ENCODE measurements around the gene EBF3. TPM values are rescaled to one million over a fixed set of nuclear protein-coding genes. Genes with fewer than 3 reads are reported as not detected.

Gene EBF3
- total and polyA plus RNA-seq, 11 donors: 3.6 to 8.8 (median 5.4) TPM

DNA sequence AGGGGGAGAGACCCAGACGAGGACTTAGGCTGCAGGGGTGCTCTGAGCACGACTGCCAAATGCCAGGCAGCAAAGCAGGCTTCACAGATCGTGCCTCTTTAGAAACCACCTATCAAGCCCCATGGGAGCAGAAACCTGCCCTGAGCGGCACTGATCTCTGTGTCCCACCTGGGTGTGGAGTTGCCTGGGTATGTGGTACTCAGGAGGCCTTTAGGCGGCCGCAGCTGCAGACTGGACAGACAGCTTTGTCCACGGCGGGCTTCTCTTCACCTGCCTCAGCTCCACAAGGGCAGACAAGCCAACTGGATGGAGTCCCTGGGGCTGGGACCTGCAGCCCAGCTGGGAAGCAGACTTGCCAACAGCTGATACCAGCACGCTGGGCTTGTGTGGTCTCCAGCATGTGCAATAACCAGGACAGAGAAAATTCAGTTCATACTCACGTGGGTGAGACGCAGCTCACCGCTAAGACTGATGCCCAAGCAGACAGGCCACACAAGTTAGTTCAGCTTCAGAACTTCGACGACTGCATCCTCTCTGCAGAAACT, 163.2 kb downstream of the EBF3 start:
- H3K4me1 ChIP-seq: no peaks in the 10 kb centered on the region
- H3K36me3 ChIP-seq: no peaks in the 10 kb centered on the region
- H3K4me3 ChIP-seq: no peak overlapping the region
- TF ChIP-seq POLR2A (IDR thresholded peaks at IDR 0.05): no peak
- TF ChIP-seq, protein P1, sequence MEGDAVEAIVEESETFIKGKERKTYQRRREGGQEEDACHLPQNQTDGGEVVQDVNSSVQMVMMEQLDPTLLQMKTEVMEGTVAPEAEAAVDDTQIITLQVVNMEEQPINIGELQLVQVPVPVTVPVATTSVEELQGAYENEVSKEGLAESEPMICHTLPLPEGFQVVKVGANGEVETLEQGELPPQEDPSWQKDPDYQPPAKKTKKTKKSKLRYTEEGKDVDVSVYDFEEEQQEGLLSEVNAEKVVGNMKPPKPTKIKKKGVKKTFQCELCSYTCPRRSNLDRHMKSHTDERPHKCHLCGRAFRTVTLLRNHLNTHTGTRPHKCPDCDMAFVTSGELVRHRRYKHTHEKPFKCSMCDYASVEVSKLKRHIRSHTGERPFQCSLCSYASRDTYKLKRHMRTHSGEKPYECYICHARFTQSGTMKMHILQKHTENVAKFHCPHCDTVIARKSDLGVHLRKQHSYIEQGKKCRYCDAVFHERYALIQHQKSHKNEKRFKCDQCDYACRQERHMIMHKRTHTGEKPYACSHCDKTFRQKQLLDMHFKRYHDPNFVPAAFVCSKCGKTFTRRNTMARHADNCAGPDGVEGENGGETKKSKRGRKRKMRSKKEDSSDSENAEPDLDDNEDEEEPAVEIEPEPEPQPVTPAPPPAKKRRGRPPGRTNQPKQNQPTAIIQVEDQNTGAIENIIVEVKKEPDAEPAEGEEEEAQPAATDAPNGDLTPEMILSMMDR (IDR thresholded peaks at IDR 0.05): no peak
- 66 to 78% (median 72%) methylated on average over 9 to 14 of the region's 14 CpGs for WGBS, 4 donors
- H3K9me3 ChIP-seq: peaks cover 0 to 33% (median 15%) of the 10 kb centered on the region in 12 donors
- ATAC-seq (no peak), DNase-seq (no peak)
- H3K27me3 ChIP-seq: peaks cover 0 to 3% (median 0%) of the 10 kb centered on the region in 9 donors
- no peak overlapping the region for H3K27ac ChIP-seq
- intact Hi-C loops (cut with DNase I): no loop called here

DNA sequence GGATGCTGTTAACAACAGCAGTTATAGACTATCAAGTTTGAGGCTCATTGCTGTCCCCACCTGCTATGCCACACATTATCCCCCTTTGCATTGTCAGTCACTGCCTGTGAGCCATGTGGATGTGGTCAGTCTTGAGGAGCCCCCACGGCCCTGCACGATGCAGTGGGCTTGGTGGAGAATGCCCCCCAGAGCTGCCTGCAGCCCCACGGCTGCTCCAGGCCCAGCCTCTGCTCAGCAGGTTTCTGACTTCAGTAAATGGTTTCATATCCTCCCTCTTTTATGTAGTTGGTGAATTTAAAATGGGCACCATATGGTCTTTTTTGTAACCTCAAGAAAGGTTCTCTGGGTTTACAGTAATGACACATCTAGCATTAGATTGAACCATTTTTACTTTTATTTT, 164.1 kb downstream of the EBF3 start:
- Histone ChIP-seq H3K36me3 (no peaks in the 10 kb centered on the region), H3K4me1 (no peaks in the 10 kb centered on the region), H3K4me3 (no peak overlapping the region), H3K9me3 (peaks cover 0 to 26% (median 14%) of the 10 kb centered on the region in 12 donors), H3K27ac (no peak overlapping the region), H3K27me3 (peaks cover 0 to 3% (median 0%) of the 10 kb centered on the region in 9 donors)
- TF ChIP-seq, protein P1 (IDR thresholded peaks at IDR 0.05): no peak
- no peak for TF ChIP-seq POLR2A (IDR thresholded peaks at IDR 0.05)
- DNase-seq (no peak), ATAC-seq (no peak)
- WGBS, 4 donors: 64 to 98% (median 75%) methylated on average over 3 of the region's 3 CpGs
- intact Hi-C loops (cut with DNase I): no loop called here

DNA sequence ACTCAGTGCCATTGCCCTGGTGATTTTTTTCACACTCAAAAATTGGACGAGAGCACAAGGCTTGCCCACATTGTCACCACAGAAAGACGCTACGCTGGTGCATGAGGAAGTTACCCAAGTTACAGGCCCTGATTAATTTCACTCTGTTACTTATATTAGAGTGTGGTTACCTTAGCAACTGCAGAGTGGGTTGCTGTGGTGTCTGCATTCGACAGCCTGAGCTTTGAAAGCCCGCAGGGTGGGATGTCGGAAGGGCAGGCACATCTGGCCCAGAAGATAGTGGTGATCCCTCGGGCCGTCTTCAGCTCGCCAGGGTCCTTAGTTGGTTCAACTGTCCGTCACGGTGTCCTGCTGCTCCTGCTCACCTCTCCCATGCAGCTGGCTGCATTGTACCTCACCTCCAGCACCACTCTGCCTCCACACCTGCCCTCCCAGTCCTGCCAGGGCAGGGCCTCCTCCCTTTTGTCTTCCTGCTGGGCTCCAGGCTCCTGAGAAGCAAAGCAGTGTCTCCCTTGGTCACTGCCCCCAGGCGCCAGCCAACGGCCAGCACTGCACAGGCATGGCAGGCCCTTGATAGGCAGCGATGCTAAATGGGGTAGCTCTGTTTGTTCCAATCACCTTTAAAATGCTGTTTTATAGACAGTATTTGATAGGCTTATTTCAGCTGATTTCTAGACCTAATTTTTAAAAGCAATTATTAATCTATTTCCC, 167.2 kb downstream of the EBF3 start:
- no peaks in the 10 kb centered on the region for H3K27me3 ChIP-seq
- H3K36me3 ChIP-seq: no peaks in the 10 kb centered on the region
- intact Hi-C loops (cut with DNase I): no loop called here
- WGBS, 4 donors: 71 to 85% (median 82%) methylated on average over 6 to 14 of the region's 14 CpGs
- ATAC-seq (no peak), DNase-seq (no peak)
- H3K9me3 ChIP-seq: peaks cover 0 to 15% (median 1%) of the 10 kb centered on the region in 12 donors
- H3K27ac ChIP-seq: no peak overlapping the region
- no peak overlapping the region for H3K4me3 ChIP-seq
- no peak for TF ChIP-seq POLR2A (IDR thresholded peaks at IDR 0.05)
- TF ChIP-seq, protein P1 (IDR thresholded peaks at IDR 0.05): no peak
- H3K4me1 ChIP-seq: no peaks in the 10 kb centered on the region

DNA sequence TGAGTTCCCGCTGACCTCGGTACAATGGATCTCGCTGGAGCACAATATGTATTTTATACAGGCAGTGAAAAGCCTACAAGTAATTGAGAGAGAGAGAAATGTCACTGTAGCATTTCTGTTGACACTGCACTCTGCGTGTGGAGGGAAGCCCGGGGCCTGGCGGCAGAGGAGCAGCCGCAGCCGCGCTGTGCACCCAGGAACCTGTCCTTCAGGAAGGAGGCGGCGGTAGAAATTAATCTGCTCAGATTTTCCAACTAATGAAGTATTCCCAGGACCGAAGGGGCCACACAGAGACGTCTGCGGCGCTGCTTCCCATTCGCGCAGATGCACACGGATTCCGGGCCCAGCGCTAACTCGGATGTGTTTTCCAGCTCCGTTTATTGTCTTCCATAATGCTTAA, 170.1 kb downstream of the EBF3 start:
- no peak overlapping the region for H3K27ac ChIP-seq
- DNase-seq (no peak), ATAC-seq (no peak)
- H3K4me1 ChIP-seq: no peaks in the 10 kb centered on the region
- no peaks in the 10 kb centered on the region for H3K36me3 ChIP-seq
- TF ChIP-seq, protein P1 (IDR thresholded peaks at IDR 0.05): no peak
- TF ChIP-seq POLR2A (IDR thresholded peaks at IDR 0.05): no peak
- WGBS, 4 donors: 95 to 97% (median 97%) methylated on average over 22 of the region's 22 CpGs
- H3K9me3 ChIP-seq: peaks cover 0 to 21% (median 1%) of the 10 kb centered on the region in 12 donors
- H3K4me3 ChIP-seq: no peak overlapping the region
- intact Hi-C loops (cut with DNase I): no loop called here
- H3K27me3 ChIP-seq: no peaks in the 10 kb centered on the region
